B cell (primary cell): ENCODE data around the gene OSBPL1A.

ENCODE experiments used
- EZH2 ChIP-seq: IDR thresholded peaks from 2 replicates; pipeline ENCODE4 v1.6.1; 2012; ENCODE audit warnings: borderline replicate concordance, low read depth, mild to moderate bottlenecking, moderate library complexity, low read length; ENCODE audit not compliant: insufficient read depth, poor library complexity, severe bottlenecking
- TF ChIP-seq, protein P1 (sequence below): fragments of 200-600 bp; IDR thresholded peaks from one replicate; pipeline ENCODE4 v1.8.0; 2022; ENCODE audit warnings: antibody characterized with exemption, mild to moderate bottlenecking

DNA sequence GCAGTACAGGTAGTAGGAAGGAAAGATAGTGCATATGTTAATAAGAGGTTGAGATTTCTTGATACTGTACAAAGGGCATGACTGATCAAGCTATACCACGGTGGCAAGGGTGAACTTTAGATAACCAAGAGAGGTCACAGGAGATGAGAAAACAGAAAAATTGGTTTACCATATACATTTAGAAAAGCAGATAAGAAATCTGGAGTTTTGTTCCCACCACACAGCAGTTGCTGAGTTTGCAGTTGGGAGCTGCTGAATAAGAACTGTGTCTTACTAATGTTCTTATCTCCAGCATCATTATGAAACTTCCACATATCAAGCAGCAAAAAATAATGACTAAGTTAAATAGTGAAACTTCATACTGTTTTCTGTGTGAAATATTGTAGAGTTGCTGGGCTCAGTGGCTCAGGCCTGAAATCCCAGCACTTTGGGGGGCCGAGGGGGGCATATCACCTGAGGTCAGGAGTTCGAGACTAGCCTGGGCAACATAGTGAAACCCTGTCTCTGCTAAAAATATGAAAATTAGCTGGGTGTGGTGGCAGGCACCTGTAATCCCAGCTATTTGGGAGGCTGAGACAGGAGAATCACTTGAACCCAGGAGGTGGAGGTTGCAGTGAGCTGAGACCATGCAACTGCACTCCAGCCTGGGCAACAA lies 16.9 kb upstream of the OSBPL1A start:
- TF ChIP-seq, protein P1, sequence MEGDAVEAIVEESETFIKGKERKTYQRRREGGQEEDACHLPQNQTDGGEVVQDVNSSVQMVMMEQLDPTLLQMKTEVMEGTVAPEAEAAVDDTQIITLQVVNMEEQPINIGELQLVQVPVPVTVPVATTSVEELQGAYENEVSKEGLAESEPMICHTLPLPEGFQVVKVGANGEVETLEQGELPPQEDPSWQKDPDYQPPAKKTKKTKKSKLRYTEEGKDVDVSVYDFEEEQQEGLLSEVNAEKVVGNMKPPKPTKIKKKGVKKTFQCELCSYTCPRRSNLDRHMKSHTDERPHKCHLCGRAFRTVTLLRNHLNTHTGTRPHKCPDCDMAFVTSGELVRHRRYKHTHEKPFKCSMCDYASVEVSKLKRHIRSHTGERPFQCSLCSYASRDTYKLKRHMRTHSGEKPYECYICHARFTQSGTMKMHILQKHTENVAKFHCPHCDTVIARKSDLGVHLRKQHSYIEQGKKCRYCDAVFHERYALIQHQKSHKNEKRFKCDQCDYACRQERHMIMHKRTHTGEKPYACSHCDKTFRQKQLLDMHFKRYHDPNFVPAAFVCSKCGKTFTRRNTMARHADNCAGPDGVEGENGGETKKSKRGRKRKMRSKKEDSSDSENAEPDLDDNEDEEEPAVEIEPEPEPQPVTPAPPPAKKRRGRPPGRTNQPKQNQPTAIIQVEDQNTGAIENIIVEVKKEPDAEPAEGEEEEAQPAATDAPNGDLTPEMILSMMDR, result no peak
- no peak for TF ChIP-seq EZH2
